Prostate gland (tissue), 2 donors: ENCODE results near the gene LRRC10B. TPM values are rescaled to one million over a fixed set of nuclear protein-coding genes. Genes with fewer than 3 reads are reported as not detected.

Experiments
- DNase-seq: peaks from one replicate; pipeline ENCODE4 v3.0.0-alpha.2; 2019; ENCODE audit warnings: low spot score
- H3K27ac ChIP-seq, 2 donors: fragments of 200-600 bp; sonication (generic); 2 replicates each; pipeline ENCODE4 v1.5.1; 2017 to 2019
- H3K27me3 ChIP-seq: fragments of 200-600 bp; sonication (generic); replicated peaks from 2 replicates; pipeline ENCODE4 v1.5.1; 2019; ENCODE audit not compliant: insufficient read depth
- H3K36me3 ChIP-seq, 2 donors: fragments of 200-600 bp; sonication (generic); 1 replicate in 1 of 2; 2 replicates in 1 of 2; pipeline versions ENCODE4 v1.5.1 to v1.8.1; 2017 to 2019
- H3K4me1 ChIP-seq: fragments of 200-600 bp; sonication (generic); replicated peaks from 2 replicates; pipeline ENCODE4 v1.5.1; 2019
- H3K4me3 ChIP-seq, 2 donors: fragments of 200-600 bp; sonication (generic); 2 replicates each; pipeline ENCODE4 v1.5.1; 2017 to 2019
- H3K9me3 ChIP-seq: fragments of 200-600 bp; sonication (generic); 2 replicates; pipeline ENCODE4 v1.5.1; 2017
- CTCF ChIP-seq, 4 experiments: fragments of 200-600 bp in 2 of 4; fragments of 450-650 bp in 2 of 4; sonication (generic) in 2 of 4; IDR thresholded peaks; 1 replicate in 3 of 4; 2 replicates in 1 of 4; pipeline ENCODE4 v1.5.1; 2016 to 2019; ENCODE audit warnings: antibody characterized with exemption in 4 of 4, mild to moderate bottlenecking in 2 of 4, moderate library complexity in 2 of 4
- POLR2A ChIP-seq: fragments of 450-650 bp; IDR thresholded peaks from one replicate; pipeline ENCODE4 v1.6.1; 2016; ENCODE audit warnings: antibody characterized with exemption, mild to moderate bottlenecking
- POLR2AphosphoS5 ChIP-seq: sonication (generic); formaldehyde crosslinking; IDR thresholded peaks from one replicate; pipeline ENCODE4 v1.6.1; 2017; ENCODE audit warnings: antibody characterized with exemption
- WGBS: methylation state at CpG from one replicate; pipeline ENCODE4 v1.1.5; 2018; 5-methylcytosine and 5-hydroxymethylcytosine counted together
- intact Hi-C: fragments of 100-400 bp; cut with DNase I; formaldehyde crosslinking; loops from one replicate; pipeline ENCODE4 v1.14.2; 2022
- total RNA-seq, 2 donors: library from RNA; depleted of rRNA; stranded (reverse); fragments of >200 nt; gene quantifications; one replicate each; pipeline ENCODE4 v1.1.0, GENCODE V29; 2016

LRRC10B gene
- total RNA-seq, 2 donors from 2014 or later, result 0.09 to 1.2 TPM

GRCh38 chr11:61498767-61499341 is 9.7 kb upstream of the LRRC10B start:
- no peak for DNase-seq
- intact Hi-C loops, result no loop called here

GRCh38 chr11:61499816-61500491 is 8.6 kb upstream of the LRRC10B start:
- no peaks in the 10 kb centered on the region for H3K9me3 ChIP-seq
- no peak overlapping the region for H3K4me3 ChIP-seq
- DNase-seq, result no peak
- H3K27ac ChIP-seq, result no peak overlapping the region
- WGBS, result 73% methylated on average over 12 of the region's 12 CpGs
- no peaks in the 10 kb centered on the region for H3K4me1 ChIP-seq
- TF ChIP-seq POLR2AphosphoS5, result no peak
- no peak for TF ChIP-seq POLR2A
- no peak for TF ChIP-seq CTCF (IDR thresholded peaks at IDR 0.05)
- no peaks in the 10 kb centered on the region for H3K27me3 ChIP-seq
- no peaks in the 10 kb centered on the region for H3K36me3 ChIP-seq
- intact Hi-C loops, result no loop called here

More at GRCh38 chr11:61498767-61499341, 9.7 kb upstream of the LRRC10B start:
- no peaks in the 10 kb centered on the region for H3K27me3 ChIP-seq
- TF ChIP-seq CTCF (IDR thresholded peaks at IDR 0.05) (no peak), POLR2A (no peak), POLR2AphosphoS5 (no peak)
- no peak overlapping the region for H3K4me3 ChIP-seq
- H3K36me3 ChIP-seq, result no peaks in the 10 kb centered on the region
- H3K4me1 ChIP-seq, result no peaks in the 10 kb centered on the region
- H3K9me3 ChIP-seq, result no peaks in the 10 kb centered on the region
- WGBS, result 85% methylated on average over 15 of the region's 15 CpGs
- H3K27ac ChIP-seq, result no peak overlapping the region

- 75% methylated on average over 1 of the region's 1 CpG for WGBS
- TF ChIP-seq CTCF (IDR thresholded peaks at IDR 0.05) (no peak), POLR2A (no peak), POLR2AphosphoS5 (no peak)
- Histone ChIP-seq H3K27me3 (no peaks in the 10 kb centered on the region), H3K9me3 (no peaks in the 10 kb centered on the region), H3K4me1 (no peaks in the 10 kb centered on the region), H3K4me3 (no peak overlapping the region), H3K36me3 (no peaks in the 10 kb centered on the region), H3K27ac (no peak overlapping the region)
- intact Hi-C loops, result no loop called here
- DNase-seq, result no peak
Observed at GRCh38 chr11:61502522-61502921, 6.0 kb upstream of the LRRC10B start.

GRCh38 chr11:61503135-61503770 is 5.3 kb upstream of the LRRC10B start:
- Histone ChIP-seq H3K9me3 (no peaks in the 10 kb centered on the region), H3K4me3 (no peak overlapping the region), H3K4me1 (no peaks in the 10 kb centered on the region), H3K27ac (no peak overlapping the region), H3K27me3 (no peaks in the 10 kb centered on the region), H3K36me3 (no peaks in the 10 kb centered on the region)
- no peak for DNase-seq
- WGBS, result 74% methylated on average over 8 of the region's 8 CpGs
- intact Hi-C loops, result no loop called here
- no peak for TF ChIP-seq POLR2A
- TF ChIP-seq CTCF (IDR thresholded peaks at IDR 0.05), result no peak
- no peak for TF ChIP-seq POLR2AphosphoS5
